Muscle of leg (tissue), 11 donors: ENCODE measurements around the gene APBA1. TPM values are rescaled to one million over a fixed set of nuclear protein-coding genes. Genes with fewer than 3 reads are reported as not detected.

Experiments used
- DNase-seq: peaks from one replicate; pipeline ENCODE4 v3.0.0; 2013
- H3K27ac ChIP-seq: one replicate; pipeline ENCODE4 v1.5.1; 2013; ENCODE audit warnings: mild to moderate bottlenecking, low read length, control low read depth
- H3K27me3 ChIP-seq: one replicate; pipeline ENCODE4 v1.6.1; 2013; ENCODE audit warnings: low read length; ENCODE audit not compliant: control insufficient read depth, insufficient read depth
- H3K36me3 ChIP-seq: one replicate; pipeline ENCODE4 v1.6.1; 2013; ENCODE audit warnings: low read length; ENCODE audit not compliant: control insufficient read depth, insufficient read depth
- H3K4me1 ChIP-seq: one replicate; pipeline ENCODE4 v1.6.1; 2013; ENCODE audit warnings: low read length; ENCODE audit not compliant: control insufficient read depth, insufficient read depth
- H3K4me3 ChIP-seq: one replicate; pipeline ENCODE4 v1.5.1; 2013; ENCODE audit warnings: low read length, control low read depth
- H3K9me3 ChIP-seq: replicated peaks from 2 replicates; pipeline ENCODE4 v1.6.1; 2013; ENCODE audit warnings: low read depth, low read length; ENCODE audit not compliant: control insufficient read depth
- WGBS: methylation state at CpG from one replicate; pipeline ENCODE4 v1.1.5; 2013; ENCODE audit warnings: missing lambda C conversion rate; ENCODE audit not compliant: insufficient coverage; 5-methylcytosine and 5-hydroxymethylcytosine counted together
- polyA plus RNA-seq, 8 donors: library from polyadenylated mRNA; unstranded; fragments of 120-200 nt; gene quantifications; one replicate each; pipeline versions ENCODE4 v1.2.1 to v1.2.3, GENCODE V29; 2013; ENCODE audit warnings: inconsistent platforms in 1 of 8, low replicate concordance in 1 of 8; ENCODE audit not compliant: insufficient read length in 8 of 8, insufficient read depth in 1 of 8
- total RNA-seq: library from RNA; stranded (reverse); fragments of 120-200 nt; gene quantifications from one replicate; pipeline ENCODE4 v1.2.4, GENCODE V29; 2013

APBA1 gene
- total and polyA plus RNA-seq, 9 donors, result 5.3 to 13.3 (median 7.8) TPM

DNA sequence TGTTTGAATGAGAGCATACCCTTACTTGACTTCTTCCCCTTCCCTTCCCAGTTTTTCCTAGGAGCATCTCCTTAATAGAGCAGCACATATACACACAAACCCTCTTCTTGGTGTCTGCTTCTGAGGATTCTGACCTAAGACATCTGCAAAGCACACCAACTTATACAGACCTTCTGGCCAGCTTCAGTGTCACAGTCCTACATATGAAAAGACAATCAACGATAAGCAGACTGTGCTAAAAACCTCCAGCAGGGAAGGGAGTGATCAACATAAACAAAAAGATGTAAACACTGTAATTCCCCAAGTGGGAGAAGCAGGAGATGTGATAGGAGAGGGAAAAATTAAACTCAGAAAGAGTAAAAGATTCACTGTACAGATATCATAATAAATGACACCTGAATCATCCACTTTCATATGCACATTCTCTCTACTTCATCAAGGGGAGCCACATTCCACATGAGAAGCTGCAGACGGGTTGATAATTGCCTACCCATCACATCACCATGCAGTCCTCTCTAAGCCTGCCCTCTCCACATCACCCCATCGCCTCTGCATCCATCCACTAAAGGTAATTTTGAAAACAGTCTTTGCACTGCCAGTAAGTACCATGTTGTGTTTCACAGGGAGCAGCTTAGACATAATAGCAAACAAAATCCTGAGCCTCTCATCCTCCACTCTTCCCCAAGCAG lies 13.0 kb downstream of the APBA1 start:
- H3K27me3 ChIP-seq, result no peaks in the 10 kb centered on the region
- DNase-seq, result no peak
- WGBS, result 65% methylated on average over 2 of the region's 3 CpGs

DNA sequence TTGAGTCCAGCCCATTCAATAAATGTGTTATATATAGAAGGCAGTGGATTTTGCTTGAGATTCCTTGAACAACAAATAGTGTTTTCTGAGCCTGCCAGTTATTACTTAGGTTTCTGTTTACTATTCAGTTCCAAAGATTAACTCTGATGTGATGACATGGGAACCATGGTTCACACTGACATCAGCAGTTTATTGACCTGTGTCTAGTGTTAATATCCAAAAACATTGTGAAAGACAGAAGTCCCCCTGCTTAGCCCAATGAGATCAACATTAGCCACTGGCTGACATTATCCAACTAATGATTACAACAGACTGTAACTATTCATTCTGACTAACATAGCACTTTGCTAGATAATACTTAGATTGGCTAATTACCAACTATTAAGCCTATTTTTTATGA lies 14.9 kb downstream of the APBA1 start:
- H3K4me3 ChIP-seq, result no peak overlapping the region
- no peak for DNase-seq

More for the DNA sequence above, 13.0 kb downstream of the APBA1 start:
- Histone ChIP-seq H3K4me3 (no peak overlapping the region), H3K9me3 (no peaks in the 10 kb centered on the region), H3K27ac (no peak overlapping the region), H3K4me1 (no peaks in the 10 kb centered on the region), H3K36me3 (no peaks in the 10 kb centered on the region)

DNA sequence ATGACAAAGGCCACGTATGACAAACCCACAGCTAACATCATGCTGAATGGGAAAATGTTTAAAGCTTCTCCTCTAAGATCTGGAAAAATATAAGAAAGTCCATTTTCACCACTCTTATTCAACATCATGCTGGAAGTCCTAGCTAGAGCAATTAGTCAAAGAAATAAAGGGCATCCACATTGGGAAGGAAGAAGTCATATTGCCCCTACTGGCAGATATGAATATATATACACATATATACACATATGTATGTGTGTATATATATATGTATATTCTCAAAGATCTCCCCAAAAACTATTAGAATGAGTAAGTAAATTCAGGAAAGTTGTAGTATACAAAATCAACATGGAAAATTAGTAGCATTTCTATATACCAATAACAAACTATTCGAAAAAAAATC lies 17.1 kb downstream of the APBA1 start:
- no CpG with 5 or more reads among the region's 2 CpGs for WGBS

More for the DNA sequence above, 14.9 kb downstream of the APBA1 start:
- no peak overlapping the region for H3K27ac ChIP-seq
- no peaks in the 10 kb centered on the region for H3K27me3 ChIP-seq
- no peaks in the 10 kb centered on the region for H3K9me3 ChIP-seq
- no peaks in the 10 kb centered on the region for H3K4me1 ChIP-seq
- H3K36me3 ChIP-seq, result no peaks in the 10 kb centered on the region

DNA sequence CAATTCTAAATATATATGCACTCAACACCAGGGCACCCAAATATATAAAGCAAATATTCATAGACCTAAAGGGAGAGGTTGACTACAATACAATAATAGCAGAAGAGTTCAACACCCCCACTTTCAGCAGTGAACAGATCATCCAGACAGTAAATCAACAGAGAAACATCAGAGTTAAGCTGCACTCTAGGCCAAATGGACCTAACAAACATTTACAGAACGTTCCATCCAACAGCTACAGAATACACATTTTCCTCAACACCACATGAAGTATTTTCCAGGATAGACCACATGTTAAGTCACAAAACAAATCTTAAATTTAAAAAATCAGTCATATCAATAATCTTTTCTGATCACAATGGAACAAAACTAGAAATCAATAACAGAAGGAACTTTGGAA lies 18.9 kb downstream of the APBA1 start:
- no peak overlapping the region for H3K4me3 ChIP-seq
- no peaks in the 10 kb centered on the region for H3K36me3 ChIP-seq
- no peaks in the 10 kb centered on the region for H3K9me3 ChIP-seq
- no peak for DNase-seq
- no peaks in the 10 kb centered on the region for H3K27me3 ChIP-seq
- 67% methylated on average over 1 of the region's 1 CpG for WGBS
- H3K27ac ChIP-seq, result no peak overlapping the region
- H3K4me1 ChIP-seq, result no peaks in the 10 kb centered on the region

More for the DNA sequence above, 17.1 kb downstream of the APBA1 start:
- no peaks in the 10 kb centered on the region for H3K36me3 ChIP-seq
- no peak overlapping the region for H3K27ac ChIP-seq
- DNase-seq, result no peak
- H3K4me3 ChIP-seq, result no peak overlapping the region
- H3K9me3 ChIP-seq, result no peaks in the 10 kb centered on the region
- H3K27me3 ChIP-seq, result no peaks in the 10 kb centered on the region
- no peaks in the 10 kb centered on the region for H3K4me1 ChIP-seq

DNA sequence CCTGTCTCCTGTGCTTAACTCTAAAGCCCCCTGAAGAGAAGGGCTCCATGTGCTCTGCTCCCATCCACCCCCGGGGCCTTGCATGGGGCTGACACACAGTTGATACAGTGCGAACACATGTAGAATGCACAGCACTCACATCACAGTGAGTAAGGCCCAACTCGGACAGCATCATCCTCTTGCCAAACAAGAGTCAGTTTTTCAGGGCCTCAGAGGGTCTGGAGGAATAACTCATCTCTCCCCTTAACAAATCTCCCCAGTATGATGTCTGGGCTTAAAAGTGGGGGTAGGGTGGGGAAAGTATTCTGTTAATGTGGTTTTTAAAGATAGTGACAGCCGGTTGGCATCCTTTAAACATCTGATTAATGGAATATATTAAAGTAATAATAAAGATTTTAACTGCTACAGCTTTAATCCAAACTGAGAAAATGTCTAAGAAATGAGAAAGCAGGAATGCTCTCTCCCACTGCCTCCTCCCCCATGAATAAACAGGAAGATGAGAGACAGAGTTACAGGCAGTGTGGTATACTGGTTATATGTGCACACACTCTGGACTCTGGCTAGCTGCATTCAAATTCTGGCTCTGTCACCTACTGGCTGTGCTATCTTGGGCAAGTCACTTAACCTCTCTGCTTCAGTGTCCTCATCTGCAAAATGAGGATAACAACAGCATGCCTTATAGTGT lies 22.5 kb downstream of the APBA1 start:
- Histone ChIP-seq H3K4me3 (no peak overlapping the region), H3K4me1 (no peaks in the 10 kb centered on the region), H3K27ac (no peak overlapping the region), H3K27me3 (no peaks in the 10 kb centered on the region), H3K36me3 (no peaks in the 10 kb centered on the region), H3K9me3 (no peaks in the 10 kb centered on the region)
- WGBS, result no CpG with 5 or more reads among the region's 4 CpGs
- no peak for DNase-seq

DNA sequence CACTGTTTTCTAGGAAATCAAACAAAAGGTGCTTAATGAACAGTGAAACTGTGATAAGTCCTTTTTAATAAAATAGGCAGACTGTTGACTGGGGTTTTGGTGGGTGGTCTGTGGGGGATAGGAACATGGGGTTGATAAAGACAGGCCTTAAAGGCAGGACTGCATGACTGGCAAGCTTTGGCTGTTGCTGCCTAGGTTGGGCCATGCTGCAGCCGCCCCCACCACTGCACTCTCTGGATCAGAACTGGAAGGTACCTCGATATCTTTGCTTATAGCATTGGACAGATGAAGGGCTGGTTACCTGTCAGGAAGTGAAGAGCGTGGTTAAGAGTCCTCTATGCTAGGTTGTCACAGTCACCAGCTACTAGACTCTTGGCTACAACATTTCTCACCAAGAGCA lies 24.4 kb downstream of the APBA1 start:
- Histone ChIP-seq H3K4me1 (no peaks in the 10 kb centered on the region), H3K27me3 (no peaks in the 10 kb centered on the region), H3K27ac (no peak overlapping the region), H3K4me3 (no peak overlapping the region), H3K9me3 (no peaks in the 10 kb centered on the region), H3K36me3 (no peaks in the 10 kb centered on the region)
- no peak for DNase-seq
- WGBS, result no CpG with 5 or more reads among the region's 3 CpGs

DNA sequence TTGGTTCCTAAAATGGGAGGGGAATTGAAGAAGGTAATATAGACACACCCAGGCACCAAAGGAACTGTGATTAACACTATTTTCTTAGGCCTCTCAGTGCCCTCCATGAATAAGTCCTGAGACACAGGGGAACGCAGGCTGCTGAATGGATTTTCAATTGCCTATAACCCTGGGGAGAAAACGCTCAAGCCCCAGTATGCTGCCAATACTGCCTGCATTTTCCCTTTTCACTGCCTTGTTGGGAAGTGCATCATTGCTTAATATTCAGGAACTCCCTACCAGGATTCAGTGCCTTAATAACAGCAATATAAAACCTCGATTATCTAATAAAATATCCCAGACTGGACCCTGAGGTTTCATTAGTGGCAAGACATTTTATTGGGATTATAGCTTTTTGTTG lies 25.4 kb downstream of the APBA1 start:
- H3K9me3 ChIP-seq, result no peaks in the 10 kb centered on the region
- no peak overlapping the region for H3K4me3 ChIP-seq
- H3K4me1 ChIP-seq, result no peaks in the 10 kb centered on the region
- H3K36me3 ChIP-seq, result no peaks in the 10 kb centered on the region
- no peaks in the 10 kb centered on the region for H3K27me3 ChIP-seq
- whole genome bisulfite sequencing, result 28% methylated on average over 2 of the region's 3 CpGs
- DNase-seq, result peak; percentile 48
- no peak overlapping the region for H3K27ac ChIP-seq

DNA sequence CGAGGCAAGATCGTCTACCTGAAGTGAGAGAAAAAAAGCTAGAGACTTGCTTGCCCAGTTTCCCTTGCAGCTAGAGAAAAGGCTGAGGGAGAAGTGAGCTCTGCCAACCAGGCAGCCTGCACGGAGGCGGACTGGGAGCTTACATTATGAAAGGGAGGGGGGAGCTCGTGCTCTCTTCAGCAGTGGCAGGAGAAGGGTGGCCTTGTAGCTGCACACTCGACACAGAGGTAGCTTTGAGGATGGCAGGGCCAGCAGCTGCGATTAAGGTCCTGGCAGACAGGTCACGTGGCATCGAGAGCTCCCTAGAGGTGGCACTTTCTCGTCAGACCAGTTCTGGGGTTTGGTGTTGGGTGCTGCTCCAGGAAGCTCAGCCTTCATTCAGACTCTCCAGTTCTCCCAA lies 26.7 kb downstream of the APBA1 start:
- no peaks in the 10 kb centered on the region for H3K9me3 ChIP-seq
- DNase-seq, result no peak
- WGBS, result 69% methylated on average over 10 of the region's 10 CpGs
- no peak overlapping the region for H3K4me3 ChIP-seq
- H3K27ac ChIP-seq, result no peak overlapping the region
- H3K4me1 ChIP-seq, result no peaks in the 10 kb centered on the region
- H3K36me3 ChIP-seq, result no peaks in the 10 kb centered on the region
- H3K27me3 ChIP-seq, result no peaks in the 10 kb centered on the region

DNA sequence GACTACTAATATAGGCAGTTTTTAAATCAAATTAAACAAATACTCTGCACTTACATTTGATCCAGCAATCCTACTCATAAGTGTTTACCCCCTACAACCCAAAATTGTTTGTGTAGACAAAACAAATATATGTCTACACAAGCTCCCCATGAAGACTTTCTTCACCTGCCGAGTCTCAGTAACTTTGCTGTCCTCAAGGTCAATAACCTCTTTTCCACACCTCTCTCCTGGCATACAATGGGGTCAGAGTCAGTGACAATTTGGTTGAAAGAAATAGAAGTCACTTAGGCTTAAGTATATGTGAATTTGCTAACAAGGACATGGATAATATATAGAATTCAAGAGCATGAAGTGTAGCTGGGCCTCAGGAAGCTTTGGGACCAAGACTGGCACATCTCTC lies 29.1 kb downstream of the APBA1 start:
- H3K36me3 ChIP-seq, result no peaks in the 10 kb centered on the region
- no peaks in the 10 kb centered on the region for H3K27me3 ChIP-seq
- H3K9me3 ChIP-seq, result no peaks in the 10 kb centered on the region
- WGBS, result no CpG with 5 or more reads among the region's 1 CpG
- H3K4me1 ChIP-seq, result no peaks in the 10 kb centered on the region
- no peak overlapping the region for H3K27ac ChIP-seq
- no peak overlapping the region for H3K4me3 ChIP-seq
- no peak for DNase-seq

DNA sequence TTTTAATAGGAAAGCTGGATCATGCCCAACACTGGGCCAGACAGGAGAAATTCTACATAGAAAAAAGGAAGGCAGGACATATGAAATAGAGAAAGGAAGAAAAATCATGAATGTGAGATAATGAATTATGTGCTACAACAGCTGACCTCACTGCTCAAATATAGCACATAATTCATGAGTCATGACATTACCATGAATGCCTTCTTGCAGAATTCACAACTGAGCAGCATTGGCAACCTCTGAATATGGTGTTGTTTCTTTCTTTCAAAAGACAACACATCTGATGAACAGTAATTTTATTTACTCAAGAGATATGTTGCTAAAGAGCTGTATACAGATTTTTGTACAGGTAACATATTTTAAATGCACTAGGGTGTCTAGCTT lies 34.4 kb downstream of the APBA1 start:
- no peaks in the 10 kb centered on the region for H3K4me1 ChIP-seq
- H3K27me3 ChIP-seq, result no peaks in the 10 kb centered on the region
- no peak for DNase-seq
- no peaks in the 10 kb centered on the region for H3K9me3 ChIP-seq
- H3K36me3 ChIP-seq, result no peaks in the 10 kb centered on the region
- H3K4me3 ChIP-seq, result no peak overlapping the region
- H3K27ac ChIP-seq, result no peak overlapping the region
